PC-3 (cell line): Measurements from ENCODE around the gene NDUFC1.

Source experiments
- CTCF ChIP-seq: fragments of 300-600 bp; sonication (generic); conservative IDR thresholded peaks from 2 replicates; pipeline ENCODE4 v1.5.1; 2017; ENCODE audit warnings: antibody characterized with exemption, low read depth, mild to moderate bottlenecking, low read length
- EZH2 ChIP-seq: fragments of 300-600 bp; sonication (generic); IDR thresholded peaks from one replicate; pipeline ENCODE4 v1.6.1; 2017; ENCODE audit warnings: antibody characterized with exemption, mild to moderate bottlenecking, low read length; ENCODE audit not compliant: unreplicated experiment

GRCh38 chr4:139333046-139333445 lies 30.8 kb upstream of the NDUFC1 start:
- TF ChIP-seq EZH2, result no peak
- no peak for TF ChIP-seq CTCF
